Urothelium cell line (cell line): ENCODE results near the gene MAST2.

Source experiments
- DNase-seq: peaks from one replicate; pipeline ENCODE4 v3.0.0; 2011; ENCODE audit warnings: low spot score, mixed read lengths
- FAIRE-seq: peaks from 2 replicates; lab custom pipeline; 2011; peaks lifted over from hg19 to GRCh38; lab: Jason Lieb, UNC

The MAST2 gene

GRCh38 chr1:46013581-46013980 lies 210.2 kb downstream of the MAST2 start:
- DNase-seq (no peak), FAIRE-seq (no peak)

GRCh38 chr1:46017876-46018503 lies 214.6 kb downstream of the MAST2 start:
- FAIRE-seq: no peak
- DNase-seq: no peak

GRCh38 chr1:46019348-46019747 lies 215.9 kb downstream of the MAST2 start:
- DNase-seq (no peak), FAIRE-seq (no peak)

- FAIRE-seq: no peak
- no peak for DNase-seq
These were observed 216.6 kb downstream of the MAST2 start for GRCh38 chr1:46020010-46020409.

- FAIRE-seq (no peak), DNase-seq (no peak)
These were observed 217.9 kb downstream of the MAST2 start for GRCh38 chr1:46021046-46021996.

GRCh38 chr1:46026531-46026930 lies 223.1 kb downstream of the MAST2 start:
- no peak for FAIRE-seq
- no peak for DNase-seq

- DNase-seq (no peak), FAIRE-seq (no peak)
These were observed 224.6 kb downstream of the MAST2 start for GRCh38 chr1:46027788-46028573.

GRCh38 chr1:46030074-46030870 lies 226.9 kb downstream of the MAST2 start:
- FAIRE-seq (no peak), DNase-seq (no peak)

GRCh38 chr1:46030876-46031660 lies 227.7 kb downstream of the MAST2 start:
- DNase-seq (no peak), FAIRE-seq (no peak)

GRCh38 chr1:46034601-46035516 lies 231.4 kb downstream of the MAST2 start:
- FAIRE-seq (no peak), DNase-seq (no peak)

GRCh38 chr1:46036894-46037839 lies 233.8 kb downstream of the MAST2 start:
- FAIRE-seq (peak; percentile 92), DNase-seq (peak; percentile 89)

GRCh38 chr1:46039571-46040052 lies 236.2 kb downstream of the MAST2 start:
- FAIRE-seq: no peak
- no peak for DNase-seq

GRCh38 chr1:46041551-46041950 lies 238.1 kb downstream of the MAST2 start:
- DNase-seq: no peak
- no peak for FAIRE-seq

- FAIRE-seq: no peak
- no peak for DNase-seq
These were observed 238.6 kb downstream of the MAST2 start for GRCh38 chr1:46041974-46042373.

- FAIRE-seq (no peak), DNase-seq (no peak)
These were observed 240.1 kb downstream of the MAST2 start for GRCh38 chr1:46043458-46044017.

- no peak for DNase-seq
- no peak for FAIRE-seq
These were observed 240.7 kb downstream of the MAST2 start for GRCh38 chr1:46044116-46044515.

GRCh38 chr1:46053734-46054133 lies 250.3 kb downstream of the MAST2 start:
- DNase-seq (no peak), FAIRE-seq (no peak)
